DOHH2 (cell line): ENCODE measurements around the gene ARL4A.

Experiments
- CTCF ChIP-seq: fragments of 200-600 bp; sonication (generic); IDR thresholded peaks from one replicate; pipeline ENCODE4 v1.5.1; 2014; ENCODE audit warnings: antibody characterized with exemption, mild to moderate bottlenecking, low read depth, low read length; ENCODE audit not compliant: poor library complexity, severe bottlenecking
- EZH2phosphoT487 ChIP-seq: fragments of 200-600 bp; sonication (generic); IDR thresholded peaks from 2 replicates; pipeline ENCODE4 v1.6.1; 2017; ENCODE audit warnings: borderline replicate concordance, mild to moderate bottlenecking, antibody characterized with exemption, low read length, moderate library complexity, mixed read lengths

- TF ChIP-seq CTCF: no peak
- no peak for TF ChIP-seq EZH2phosphoT487
Observed at GRCh38 chr7:12721286-12721830, 33.9 kb downstream of the ARL4A start.
